Endometrial microvascular endothelial cells (primary cell): Measurements from ENCODE around the gene ABCC4. TPM values are rescaled to one million over a fixed set of nuclear protein-coding genes. Genes with fewer than 3 reads are reported as not detected.

Experiments
- in situ Hi-C: cut with HindIII; loops from 2 replicates; pipeline ENCODE4 v1.10.0; 2017; ENCODE audit warnings: low sequenced_read_pairs, low pct_unique_long_range_greater_than_20kb; ENCODE audit errors: inconsistent ontology term
- total RNA-seq: library from RNA; depleted of rRNA; stranded (reverse); fragments of >200 nt; gene quantifications from one replicate; pipeline ENCODE4 v1.2.3, GENCODE V29; 2015; ENCODE audit errors: inconsistent ontology term

Gene ABCC4
- total RNA-seq, 1 donor from 2014 or later = 27.6 TPM

DNA sequence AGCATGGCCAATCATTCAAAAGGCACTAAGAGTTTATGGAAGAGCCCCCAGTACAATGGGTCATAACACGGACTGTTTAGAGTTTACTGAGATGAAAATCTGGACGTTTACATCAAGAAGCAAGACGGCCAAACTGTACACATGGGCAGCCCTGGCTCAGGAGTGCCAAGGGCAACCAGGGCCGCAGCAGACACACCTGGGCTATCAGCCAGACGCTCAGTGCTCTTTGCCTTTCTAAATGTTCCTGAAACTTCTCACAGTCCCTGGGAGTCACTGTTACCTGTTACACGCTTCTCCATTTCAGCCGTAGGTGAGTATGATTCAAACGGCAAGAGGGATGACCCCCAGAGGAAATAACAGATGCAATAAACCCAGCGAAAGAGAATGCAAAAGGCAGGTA is 64.5 kb downstream of the ABCC4 start:
- in situ Hi-C loops = no loop called here

DNA sequence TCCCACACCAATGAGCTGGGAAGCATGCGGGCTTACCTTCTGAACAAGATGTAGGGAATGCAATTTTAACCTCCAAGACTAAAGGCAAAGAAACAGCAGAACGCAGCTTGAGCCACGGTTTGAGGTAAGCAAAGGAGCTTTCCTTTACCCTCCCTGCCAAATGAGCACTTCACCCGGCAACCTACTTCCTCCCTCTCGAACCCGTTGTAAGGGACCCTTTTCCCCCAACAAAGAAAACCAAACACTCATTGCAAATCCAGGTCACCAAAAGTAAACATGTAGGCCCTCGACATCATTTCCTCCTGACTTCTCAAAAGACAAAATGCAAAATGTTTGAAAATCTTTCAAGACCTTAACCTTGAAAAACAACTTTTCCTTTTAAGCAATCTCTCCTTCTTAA is 65.3 kb downstream of the ABCC4 start:
- in situ Hi-C loops = no loop called here

DNA sequence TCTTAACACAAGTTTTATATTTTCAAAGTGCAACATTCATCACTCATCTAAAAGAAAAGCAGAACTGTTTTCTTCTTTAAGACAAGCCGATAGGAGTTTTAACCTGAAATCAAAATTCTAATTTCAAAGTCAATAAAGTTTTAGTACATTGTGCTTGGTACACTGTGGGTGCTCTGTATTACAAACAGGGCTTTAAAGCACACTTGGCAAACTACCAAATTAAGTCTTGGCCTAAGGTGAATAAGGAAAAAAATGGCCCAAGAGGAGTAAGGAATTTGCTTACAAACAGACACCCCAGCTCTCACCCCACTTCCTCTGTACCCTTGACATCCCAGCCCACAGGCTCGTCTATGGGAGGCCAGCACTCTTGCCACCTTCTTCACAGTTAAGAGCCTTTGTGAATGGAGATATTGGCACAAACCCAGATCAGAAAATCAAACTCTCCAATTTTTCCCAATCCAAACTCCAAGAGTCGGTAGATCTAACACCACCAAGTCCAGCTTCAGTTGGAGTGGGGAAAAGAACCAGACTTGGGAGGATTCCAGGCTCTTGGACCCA is 66.0 kb downstream of the ABCC4 start:
- in situ Hi-C loops = no loop called here

DNA sequence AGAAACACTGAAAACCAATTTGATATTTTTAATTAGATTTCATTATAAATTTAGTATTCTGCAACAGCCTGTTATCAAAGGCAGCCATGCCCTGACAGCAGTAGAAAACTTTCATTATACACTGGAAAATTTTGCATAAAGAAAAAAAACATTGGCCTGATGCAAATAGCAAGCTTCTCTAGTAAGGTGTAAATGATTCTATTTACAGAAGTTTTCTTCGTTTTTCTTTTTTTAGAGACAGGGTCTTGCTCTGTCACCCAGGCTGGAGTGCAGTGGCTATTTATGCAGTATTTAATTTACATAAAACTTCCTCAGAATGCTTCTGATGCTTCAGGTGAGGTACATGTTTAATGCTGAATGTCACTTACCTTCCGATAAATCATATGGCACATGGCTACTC is 67.0 kb downstream of the ABCC4 start:
- in situ Hi-C loops = no loop called here

DNA sequence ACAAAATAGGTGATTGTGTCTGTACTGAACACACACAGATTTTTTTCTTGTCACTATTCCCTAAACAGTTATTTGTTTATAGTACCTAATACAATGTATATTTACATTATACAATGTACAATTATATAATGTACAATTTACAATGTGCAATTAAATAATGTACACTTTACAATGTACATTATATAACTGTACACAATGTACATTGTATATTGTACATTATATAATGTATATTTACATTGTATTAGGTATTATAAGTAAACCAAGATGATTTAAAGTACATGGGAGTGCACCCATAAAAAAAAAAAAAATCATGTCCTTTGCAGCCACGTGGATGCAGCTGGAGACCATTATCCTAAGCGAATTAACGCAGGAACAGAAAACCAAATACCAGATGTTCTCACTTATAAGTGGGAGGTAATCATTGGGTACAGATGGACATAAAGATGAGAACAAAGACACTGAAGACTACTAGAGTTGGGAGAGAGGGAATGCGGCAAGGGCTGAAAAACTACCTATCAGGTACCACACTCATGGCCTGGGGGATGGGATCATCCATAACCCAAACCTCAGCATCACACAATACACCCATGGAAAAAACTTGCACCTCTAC is 68.1 kb downstream of the ABCC4 start:
- in situ Hi-C loops = no loop called here

DNA sequence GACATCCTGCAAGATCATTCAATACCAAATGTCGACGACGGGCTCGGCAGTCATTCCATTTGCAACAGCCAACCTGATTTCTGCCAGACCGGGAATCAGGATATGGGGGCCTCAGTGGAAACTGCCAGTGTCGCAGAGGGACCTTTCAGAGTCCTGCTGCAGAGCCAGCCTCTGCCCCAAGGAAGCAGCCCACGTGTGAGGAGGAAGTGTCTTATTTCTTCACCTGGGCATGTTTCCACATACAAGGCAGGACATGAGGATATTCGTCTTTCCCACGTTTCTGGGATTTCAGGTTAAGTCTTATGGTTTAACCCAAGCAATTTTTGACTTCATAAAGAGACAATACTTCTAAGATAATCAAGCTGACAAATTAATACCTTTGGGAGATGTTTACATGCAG is 69.9 kb downstream of the ABCC4 start:
- in situ Hi-C loops = no loop called here

DNA sequence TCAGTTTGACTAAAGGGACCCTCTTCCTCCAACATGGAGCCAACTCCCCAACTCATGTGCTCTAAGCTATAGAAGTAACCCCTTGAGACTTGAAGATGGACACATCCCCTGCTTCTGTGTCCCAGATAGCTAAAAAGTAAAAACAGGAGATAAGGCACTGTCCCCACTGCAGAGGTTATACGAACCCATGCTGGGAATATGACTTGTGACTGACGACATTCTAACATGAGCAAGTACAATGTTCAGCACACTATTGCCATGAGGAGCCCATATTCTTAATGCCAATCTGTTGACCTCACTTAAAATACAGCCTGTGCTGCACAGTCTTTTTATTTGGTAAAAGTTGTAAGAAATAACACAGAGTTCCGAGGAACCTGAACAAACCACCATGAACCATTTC is 71.4 kb downstream of the ABCC4 start:
- in situ Hi-C loops = no loop called here

DNA sequence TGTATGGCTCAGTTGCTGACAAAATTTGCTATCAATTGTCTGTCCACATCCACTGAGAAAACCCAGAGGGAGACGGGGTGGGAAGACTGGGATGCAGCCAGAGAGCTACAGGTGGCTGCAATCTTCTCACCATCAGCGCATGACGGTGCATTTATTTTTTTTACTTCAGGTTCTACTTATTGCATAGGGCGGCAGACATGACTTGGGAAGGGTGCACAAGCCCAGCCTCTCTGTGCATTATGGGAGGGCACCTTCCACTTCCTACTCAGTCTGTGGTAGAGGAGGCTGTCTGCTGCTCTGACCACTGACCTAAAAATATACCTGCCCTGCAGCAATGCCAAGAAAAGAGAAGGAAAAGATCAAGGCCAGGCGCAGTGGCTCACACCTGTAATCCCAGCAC is 73.1 kb downstream of the ABCC4 start:
- in situ Hi-C loops = no loop called here

DNA sequence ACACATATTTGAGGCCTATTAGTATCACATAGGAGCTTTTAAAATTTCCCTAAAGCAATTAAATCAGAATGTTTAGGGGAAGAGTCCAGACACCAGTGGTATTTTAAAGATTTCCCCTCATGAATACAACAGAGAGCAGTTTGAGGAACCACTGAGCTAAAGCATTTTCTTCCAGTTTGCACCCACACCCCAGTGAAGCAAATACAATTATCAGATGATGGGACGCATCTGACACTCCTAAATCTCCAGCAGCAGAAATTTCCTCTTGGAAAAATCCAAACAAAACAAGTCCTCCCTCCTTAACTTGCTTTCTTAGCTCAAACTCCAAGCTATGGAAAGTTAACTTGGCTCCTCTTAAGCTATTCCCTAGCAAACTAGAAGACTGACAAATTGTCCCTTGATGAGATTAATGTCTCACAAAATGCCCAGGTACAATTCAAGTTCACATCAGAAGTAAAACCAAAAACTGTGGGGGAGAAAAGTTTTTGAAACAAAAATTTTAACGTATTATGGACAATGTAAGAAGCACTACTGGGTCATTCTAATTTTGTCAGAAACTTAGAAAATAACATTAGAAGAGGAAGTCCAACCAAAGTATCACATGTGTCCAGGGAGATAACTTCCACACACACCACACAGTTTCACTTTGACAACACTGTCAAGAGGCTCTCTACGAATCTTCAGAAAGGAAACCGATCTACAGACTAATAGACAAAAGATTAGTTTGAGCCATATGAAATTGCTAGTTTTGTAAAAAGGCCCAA is 74.1 kb downstream of the ABCC4 start:
- in situ Hi-C loops = no loop called here

DNA sequence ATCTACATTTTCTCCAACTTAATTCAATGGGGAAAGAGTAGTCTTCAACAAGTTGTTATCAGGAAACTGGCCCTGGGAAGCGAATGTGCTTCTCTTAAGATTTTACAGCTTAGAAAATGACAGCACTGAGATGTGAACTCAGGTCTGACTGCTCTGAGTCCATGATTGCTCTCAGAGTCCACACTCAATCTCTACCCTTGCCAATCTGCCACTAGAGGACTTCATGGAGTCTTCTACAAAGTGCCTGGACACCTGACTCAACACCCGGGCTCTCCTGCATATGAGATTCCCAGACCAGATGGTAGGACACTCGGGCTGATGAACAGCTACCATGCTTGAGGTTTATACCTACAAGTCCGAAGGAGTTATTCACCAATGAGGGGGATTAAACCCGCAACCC is 74.8 kb downstream of the ABCC4 start:
- in situ Hi-C loops = no loop called here

DNA sequence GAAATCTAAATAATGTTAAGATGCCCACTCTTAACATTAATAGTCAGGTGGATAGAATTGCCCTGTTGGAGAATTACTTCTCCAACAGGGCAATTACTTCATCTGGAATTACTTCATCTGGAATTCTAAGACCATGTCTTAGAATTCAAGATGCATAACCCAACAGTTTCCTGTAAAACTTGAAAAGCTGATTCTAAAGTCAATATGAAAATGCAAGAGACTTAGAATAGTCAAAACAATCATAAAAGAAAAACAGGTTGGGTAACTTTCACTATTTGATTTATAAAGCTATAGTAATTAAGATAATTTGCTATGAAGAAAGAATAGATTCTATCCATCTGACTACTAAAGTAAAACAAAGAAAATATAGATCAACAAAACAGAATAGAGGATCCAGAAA is 75.2 kb downstream of the ABCC4 start:
- in situ Hi-C loops = no loop called here

DNA sequence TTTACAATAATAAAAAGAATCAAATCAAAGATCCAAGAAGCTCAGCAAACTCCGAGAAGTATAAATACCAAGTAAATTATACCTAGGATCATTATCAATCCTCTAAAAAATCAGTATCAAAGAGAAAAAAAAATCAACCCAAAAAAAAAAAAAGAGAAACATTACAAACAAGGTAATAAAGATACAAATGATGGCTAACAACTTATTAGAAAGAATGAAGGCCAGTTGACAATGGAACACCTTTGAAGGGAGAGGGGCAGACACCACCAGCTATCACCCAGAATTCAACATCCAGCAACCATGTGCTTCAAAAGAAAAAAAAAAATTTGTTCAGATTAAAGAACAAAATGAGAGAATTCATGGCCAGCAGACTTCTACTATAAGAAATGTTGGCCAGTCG is 77.2 kb downstream of the ABCC4 start:
- in situ Hi-C loops = no loop called here

DNA sequence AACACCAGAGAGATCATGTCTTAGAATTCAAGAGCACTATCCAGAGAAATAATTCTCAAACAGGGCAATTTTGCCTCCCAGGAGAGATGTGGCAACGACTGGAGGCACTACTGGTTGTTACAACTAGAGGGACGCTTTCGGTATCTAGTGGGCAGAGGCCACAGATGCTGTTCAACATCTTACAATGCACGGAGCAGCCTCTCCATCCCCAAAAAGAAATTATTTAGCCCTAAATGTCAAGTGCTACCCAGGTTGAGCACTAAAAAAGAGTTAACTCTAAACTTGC is 78.6 kb downstream of the ABCC4 start:
- in situ Hi-C loops = no loop called here

DNA sequence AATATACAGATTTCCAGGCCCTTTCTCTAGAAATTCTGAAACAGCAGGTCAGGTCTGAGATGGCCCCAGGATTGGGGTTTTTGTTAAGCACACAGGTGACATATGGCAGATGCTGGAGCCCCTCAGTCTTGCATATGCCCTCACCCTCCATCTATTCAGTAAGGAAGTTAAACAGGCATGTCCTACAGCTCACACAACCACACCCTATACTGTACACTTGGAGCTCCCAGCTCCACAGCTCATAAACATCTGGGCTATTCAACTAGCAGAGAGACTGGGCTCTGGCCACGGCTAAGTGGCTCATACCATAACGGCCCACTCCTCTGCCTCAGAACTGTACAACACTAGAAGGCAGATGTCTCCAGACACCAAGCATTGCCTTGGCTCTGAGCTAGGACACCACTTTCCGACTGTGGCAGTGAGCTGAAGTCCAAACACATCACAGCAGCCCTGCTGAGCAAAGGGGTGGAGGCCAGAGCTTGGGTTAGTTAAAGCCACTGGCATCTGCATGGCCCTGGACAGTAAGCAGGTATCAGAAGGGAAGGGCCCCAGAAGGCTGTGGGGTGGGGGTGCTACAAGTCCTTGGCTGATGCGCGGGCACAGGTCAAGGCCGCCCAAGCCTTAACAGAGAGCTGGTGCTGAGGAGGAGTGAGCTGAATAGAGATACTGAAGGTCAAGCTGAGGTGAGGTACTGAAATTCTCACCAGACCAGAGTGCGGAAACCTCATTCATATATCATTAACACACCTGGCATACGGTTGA is 79.1 kb downstream of the ABCC4 start:
- in situ Hi-C loops = no loop called here

DNA sequence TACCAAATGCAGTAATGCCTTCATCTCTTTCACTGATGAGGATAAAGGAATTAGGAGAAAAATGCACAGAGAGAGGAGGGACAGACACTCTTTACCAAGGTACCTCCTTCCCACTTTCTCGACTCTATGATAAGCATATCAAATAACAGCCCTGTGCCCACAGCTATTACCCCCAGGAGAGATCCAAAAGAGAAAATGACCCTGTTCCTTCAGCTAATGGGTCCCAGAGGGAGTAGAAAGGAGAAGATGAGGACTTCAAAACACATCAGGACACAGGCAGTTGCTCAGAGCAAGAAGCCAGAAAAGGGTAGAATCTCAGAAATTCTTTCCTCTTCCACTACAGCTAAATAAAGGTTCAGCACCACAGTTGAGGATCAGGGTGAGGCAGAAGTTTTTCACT is 80.6 kb downstream of the ABCC4 start:
- in situ Hi-C loops = no loop called here

DNA sequence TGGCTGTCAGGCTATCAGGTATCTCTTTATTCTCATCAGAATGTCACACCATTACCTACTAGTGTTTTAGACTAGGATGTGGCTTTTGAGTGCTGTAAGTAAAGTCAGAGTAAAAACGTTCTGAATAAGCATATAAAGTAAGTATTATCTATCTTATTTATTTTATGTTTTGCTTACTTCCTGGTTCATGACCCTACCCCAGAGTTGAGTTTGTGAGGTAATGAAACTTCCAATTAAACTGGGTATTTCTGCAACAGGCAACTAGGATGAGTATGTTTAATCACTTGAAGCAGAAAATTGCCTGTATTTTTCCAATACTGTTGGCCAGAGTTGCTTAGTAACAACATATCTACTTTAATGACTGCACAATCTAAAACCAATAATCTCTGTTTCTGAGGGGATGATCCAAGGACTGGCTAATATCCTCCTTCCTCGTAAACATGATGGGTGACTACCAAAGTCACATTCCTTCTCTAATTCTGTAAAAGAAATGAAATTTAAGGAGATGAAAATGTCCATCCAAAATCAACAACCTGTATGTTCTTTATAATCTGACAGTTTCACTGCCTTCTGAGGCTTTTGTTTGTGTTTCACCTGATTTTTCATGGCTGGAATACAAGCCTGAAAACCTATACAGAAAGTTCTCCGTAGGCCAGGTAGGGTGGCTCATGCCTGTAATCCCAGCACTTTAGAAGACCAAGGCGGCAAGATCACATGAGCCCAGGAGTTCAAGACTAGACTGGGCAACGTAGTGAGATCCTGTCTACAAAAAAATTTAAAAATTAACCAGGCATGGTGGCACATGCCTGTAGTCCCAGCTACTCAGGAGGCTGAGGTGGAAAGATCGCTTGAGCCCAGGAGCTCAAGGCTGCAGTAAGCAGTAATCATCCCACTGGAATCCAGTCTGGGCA is 83.1 kb downstream of the ABCC4 start:
- in situ Hi-C loops = no loop called here

DNA sequence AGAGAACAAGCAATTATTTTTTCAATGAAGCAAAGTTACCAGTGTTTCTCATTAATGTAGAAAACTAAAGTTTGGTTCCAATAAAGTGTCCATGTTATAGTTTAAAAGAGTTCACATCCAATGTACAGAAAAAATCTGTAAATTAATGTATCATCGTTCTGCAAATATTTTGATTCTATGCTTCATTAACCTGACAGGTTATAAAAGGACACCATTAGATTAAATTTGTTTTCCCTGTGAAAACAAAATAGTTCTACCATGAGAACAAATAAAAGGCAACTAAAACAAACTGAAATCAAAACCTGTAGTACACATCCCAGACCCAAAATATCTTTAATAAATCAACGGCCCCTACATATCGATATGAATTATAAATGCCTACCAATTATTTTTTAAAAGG is 85.1 kb downstream of the ABCC4 start:
- in situ Hi-C loops = no loop called here

DNA sequence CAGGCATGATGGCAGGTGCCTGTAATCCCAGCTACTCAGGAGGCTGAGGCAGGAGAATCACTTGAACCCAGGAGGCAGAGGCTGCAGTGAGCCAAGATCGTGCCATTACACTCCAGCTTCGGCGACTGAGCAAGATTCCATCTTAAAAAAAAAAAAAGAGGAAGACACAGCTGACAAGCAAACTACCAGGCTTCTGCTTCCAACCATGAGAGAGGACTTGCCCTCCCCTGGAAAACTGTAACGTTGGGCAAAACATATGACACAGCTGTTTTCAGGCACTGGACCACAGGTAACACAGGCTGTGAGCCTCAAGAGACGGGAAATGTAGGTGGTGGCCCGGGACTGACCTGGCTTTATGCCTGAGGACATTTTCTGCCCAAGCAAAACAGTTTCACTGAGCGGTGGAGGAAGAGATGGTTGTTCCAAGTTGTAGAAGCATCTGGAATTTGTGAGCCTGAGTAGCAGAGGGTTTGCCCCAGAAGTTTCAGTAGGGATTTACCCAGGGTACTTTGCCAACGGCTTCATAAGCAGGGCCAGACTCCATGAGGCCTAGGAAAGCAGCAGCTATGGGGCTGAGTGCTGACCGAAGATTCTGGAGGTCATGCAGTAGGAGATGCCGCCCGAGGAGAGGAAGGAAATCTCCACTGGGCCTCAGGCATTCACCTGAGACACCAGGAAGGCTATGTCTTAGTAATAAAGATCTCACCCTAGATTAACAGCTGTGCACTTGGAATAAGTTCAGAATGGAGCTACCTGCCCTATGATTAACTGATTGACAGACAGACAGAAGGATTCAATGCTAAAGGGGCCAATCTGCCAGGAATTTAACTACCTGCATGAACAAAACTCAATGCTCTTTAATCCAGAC is 88.0 kb downstream of the ABCC4 start:
- in situ Hi-C loops = no loop called here
